Coronary artery (tissue), 2 donors: ENCODE data around the gene STPG4.

Experiments used
- DNase-seq: peaks from one replicate; pipeline ENCODE4 v3.0.0-alpha.2; 2017; ENCODE audit warnings: low spot score
- H3K27ac ChIP-seq, 2 donors: fragments of 200-600 bp; sonication (generic); one replicate each; pipeline ENCODE4 v1.5.1; 2016 to 2019
- H3K4me3 ChIP-seq: fragments of 200-600 bp; sonication (generic); 2 replicates; pipeline ENCODE4 v1.5.1; 2016; ENCODE audit warnings: mild to moderate bottlenecking, moderate library complexity
- CTCF ChIP-seq: fragments of 200-600 bp; sonication (generic); IDR thresholded peaks from one replicate; pipeline ENCODE4 v1.5.1; 2019; ENCODE audit warnings: antibody characterized with exemption

STPG4 gene

GRCh38 chr2:47076126-47076506 is 79.0 kb downstream of the STPG4 start:
- no peak for DNase-seq
- Histone ChIP-seq H3K27ac (peak overlapping the region; percentile 93 to 97), H3K4me3 (no peak overlapping the region)
- TF ChIP-seq CTCF, result no peak

GRCh38 chr2:47075361-47076125 is 79.6 kb downstream of the STPG4 start:
- Histone ChIP-seq H3K27ac (peak overlapping the region; percentile 93 to 97), H3K4me3 (no peak overlapping the region)
- no peak for TF ChIP-seq CTCF
- no peak for DNase-seq

GRCh38 chr2:47074691-47075090 is 80.4 kb downstream of the STPG4 start:
- Histone ChIP-seq H3K27ac (peak overlapping the region; percentile 97), H3K4me3 (no peak overlapping the region)
- DNase-seq, result no peak
- TF ChIP-seq CTCF, result no peak

- no peak for DNase-seq
- TF ChIP-seq CTCF, result no peak
- H3K27ac ChIP-seq, result peak overlapping the region; percentile 97
- no peak overlapping the region for H3K4me3 ChIP-seq
These were observed 81.5 kb downstream of the STPG4 start for GRCh38 chr2:47073641-47074040.

GRCh38 chr2:47073217-47073616 is 81.9 kb downstream of the STPG4 start:
- DNase-seq, result no peak
- H3K27ac ChIP-seq, result peak overlapping the region; percentile 97
- no peak overlapping the region for H3K4me3 ChIP-seq

GRCh38 chr2:47072728-47073191 is 82.3 kb downstream of the STPG4 start:
- no peak for DNase-seq

More at GRCh38 chr2:47073217-47073616, 81.9 kb downstream of the STPG4 start:
- TF ChIP-seq CTCF, result no peak

More at GRCh38 chr2:47072728-47073191, 82.3 kb downstream of the STPG4 start:
- Histone ChIP-seq H3K4me3 (peak overlapping the region; percentile 33), H3K27ac (peak overlapping the region; percentile 97)
- TF ChIP-seq CTCF, result no peak
